ENCODE results near the gene ELF3. TPM values are rescaled to one million over a fixed set of nuclear protein-coding genes. Genes with fewer than 3 reads are reported as not detected.

The ELF3 gene
- total and polyA plus RNA-seq, 2 of the 13 experiments (the other 11 are each of a cell fraction or from before 2014, with no cell fraction given) = 11.5 to 55.1 TPM

DNA sequence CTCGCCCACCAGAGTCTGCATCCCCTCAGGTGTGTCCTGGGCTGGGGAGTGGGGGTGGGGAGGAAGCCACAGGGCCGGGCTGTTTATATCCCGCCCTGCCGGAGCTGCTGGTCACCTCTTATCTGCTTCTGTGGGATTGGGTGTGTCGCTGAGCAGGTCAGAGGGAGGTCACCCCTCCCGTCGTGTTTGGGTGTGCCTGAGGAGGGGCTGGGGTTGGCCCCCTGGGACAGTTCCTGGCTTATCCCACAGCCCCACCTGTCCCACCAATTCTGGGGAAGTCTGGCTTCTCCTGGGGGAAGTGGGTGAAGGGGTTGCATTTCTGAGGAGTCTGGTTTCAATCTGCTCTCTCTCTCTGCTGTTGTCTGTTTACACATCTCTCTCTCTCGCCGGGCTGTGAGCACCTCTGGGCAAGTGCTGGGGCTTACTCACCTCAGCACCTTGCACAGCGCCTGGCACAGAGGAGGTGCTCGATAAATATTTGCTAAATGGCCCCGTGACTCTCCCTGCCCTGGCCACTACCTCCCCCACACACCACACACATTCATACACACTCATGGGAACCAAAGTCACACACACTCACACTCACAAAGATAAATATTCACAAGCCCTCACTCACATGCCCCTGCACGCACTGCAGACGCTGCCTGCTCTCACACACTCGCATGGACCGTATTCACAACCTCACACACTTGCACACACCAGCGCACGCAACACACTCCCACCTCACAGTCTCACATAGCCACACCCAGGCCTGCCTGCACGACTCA is 8.3 kb downstream of the ELF3 start (continued):
- peak; percentile 34; the same call in 1 of the 2 replicates for TF ChIP-seq HOXA3 (CRISPR knock-in tag; IDR thresholded peaks at IDR 0.05)
- no peak for TF ChIP-seq MED8 (CRISPR knock-in tag; IDR thresholded peaks at IDR 0.05; ENCODE audit: insufficient replicate concordance)
- no peak for TF ChIP-seq MAFF (IDR thresholded peaks at IDR 0.05; ENCODE audit: low read depth, low read length)
- peak; percentile 89 for TF ChIP-seq TBX2 (CRISPR knock-in tag; IDR thresholded peaks at IDR 0.05; ENCODE audit: borderline replicate concordance)
- TF ChIP-seq EP300 (IDR thresholded peaks at IDR 0.05; ENCODE audit: low read depth in 2 of 2, low read length in 2 of 2) = peak in 1 of 2 experiments; percentile 59; a peak in 1 of 4 replicates
- peak; percentile 20; the same call in 1 of the 2 replicates for TF ChIP-seq EP300 (CRISPR knock-in tag; IDR thresholded peaks at IDR 0.05; ENCODE audit: borderline replicate concordance)
- no peak for TF ChIP-seq ZNF841 (CRISPR knock-in tag; IDR thresholded peaks at IDR 0.05; ENCODE audit: borderline replicate concordance)
- no peak; the same call in 1 of the 2 replicates for TF ChIP-seq ZNF724P (CRISPR knock-in tag; IDR thresholded peaks at IDR 0.05; ENCODE audit: borderline replicate concordance)
- no peak for TF ChIP-seq MIER2 (CRISPR knock-in tag; IDR thresholded peaks at IDR 0.05)
- peak; percentile 78 for TF ChIP-seq ARNTL (CRISPR knock-in tag; IDR thresholded peaks at IDR 0.05)
- no peak for TF ChIP-seq GLI4 (CRISPR knock-in tag; IDR thresholded peaks at IDR 0.05; ENCODE audit: borderline replicate concordance)
- TF ChIP-seq, protein P1, sequence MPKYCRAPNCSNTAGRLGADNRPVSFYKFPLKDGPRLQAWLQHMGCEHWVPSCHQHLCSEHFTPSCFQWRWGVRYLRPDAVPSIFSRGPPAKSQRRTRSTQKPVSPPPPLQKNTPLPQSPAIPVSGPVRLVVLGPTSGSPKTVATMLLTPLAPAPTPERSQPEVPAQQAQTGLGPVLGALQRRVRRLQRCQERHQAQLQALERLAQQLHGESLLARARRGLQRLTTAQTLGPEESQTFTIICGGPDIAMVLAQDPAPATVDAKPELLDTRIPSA (CRISPR knock-in tag; IDR thresholded peaks at IDR 0.05; ENCODE audit: borderline replicate concordance) = no peak
- TF ChIP-seq, protein P2, sequence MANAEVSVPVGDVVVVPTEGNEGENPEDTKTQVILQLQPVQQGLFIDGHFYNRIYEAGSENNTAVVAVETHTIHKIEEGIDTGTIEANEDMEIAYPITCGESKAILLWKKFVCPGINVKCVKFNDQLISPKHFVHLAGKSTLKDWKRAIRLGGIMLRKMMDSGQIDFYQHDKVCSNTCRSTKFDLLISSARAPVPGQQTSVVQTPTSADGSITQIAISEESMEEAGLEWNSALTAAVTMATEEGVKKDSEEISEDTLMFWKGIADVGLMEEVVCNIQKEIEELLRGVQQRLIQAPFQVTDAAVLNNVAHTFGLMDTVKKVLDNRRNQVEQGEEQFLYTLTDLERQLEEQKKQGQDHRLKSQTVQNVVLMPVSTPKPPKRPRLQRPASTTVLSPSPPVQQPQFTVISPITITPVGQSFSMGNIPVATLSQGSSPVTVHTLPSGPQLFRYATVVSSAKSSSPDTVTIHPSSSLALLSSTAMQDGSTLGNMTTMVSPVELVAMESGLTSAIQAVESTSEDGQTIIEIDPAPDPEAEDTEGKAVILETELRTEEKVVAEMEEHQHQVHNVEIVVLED (CRISPR knock-in tag; IDR thresholded peaks at IDR 0.05; ENCODE audit: borderline replicate concordance) = no peak
- TF ChIP-seq HOXA9 (CRISPR knock-in tag; IDR thresholded peaks at IDR 0.05; ENCODE audit: borderline replicate concordance) = no peak
- TF ChIP-seq MZF1 (CRISPR knock-in tag; IDR thresholded peaks at IDR 0.05; ENCODE audit: borderline replicate concordance) = no peak
- TF ChIP-seq ZNF264 (CRISPR knock-in tag; IDR thresholded peaks at IDR 0.05) = no peak
- TF ChIP-seq ZNF501 (CRISPR knock-in tag; IDR thresholded peaks at IDR 0.05) = no peak
- TF ChIP-seq ADNP (CRISPR knock-in tag; IDR thresholded peaks at IDR 0.05) = no peak
- no peak for TF ChIP-seq KLF13 (CRISPR knock-in tag; IDR thresholded peaks at IDR 0.05)
- TF ChIP-seq SAFB2 (CRISPR knock-in tag; IDR thresholded peaks at IDR 0.05; ENCODE audit: borderline replicate concordance, low read depth) = no peak; the same call in 1 of the 2 replicates
- peak; percentile 16 for TF ChIP-seq RBM39 (IDR thresholded peaks at IDR 0.05; ENCODE audit: low read depth, low read length, poor library complexity, severe bottlenecking)
- peak; percentile 41; the same call in 1 of the 2 replicates for TF ChIP-seq TGIF2 (CRISPR knock-in tag; IDR thresholded peaks at IDR 0.05)
- no peak for TF ChIP-seq ZNF530 (CRISPR knock-in tag; IDR thresholded peaks at IDR 0.05; ENCODE audit: low read depth)
- no peak for TF ChIP-seq ZNF17 (CRISPR knock-in tag; IDR thresholded peaks at IDR 0.05)
- no peak for TF ChIP-seq SIX1 (CRISPR knock-in tag; IDR thresholded peaks at IDR 0.05; ENCODE audit: borderline replicate concordance)
- no peak for TF ChIP-seq MBNL3 (CRISPR knock-in tag; conservative IDR thresholded peaks at IDR 0.05)
- TF ChIP-seq NFYC (CRISPR knock-in tag; IDR thresholded peaks at IDR 0.05) = no peak
- TF ChIP-seq SP1 (IDR thresholded peaks at IDR 0.05) = no peak
- TF ChIP-seq SP1 (CRISPR knock-in tag; IDR thresholded peaks at IDR 0.05) = no peak
- 0 out of 2 replicates have a peak, but pooled peaks have one; percentile 29 for TF ChIP-seq ZNF674 (CRISPR knock-in tag; IDR thresholded peaks at IDR 0.05; ENCODE audit: low read depth)
- peak; percentile 42 for TF ChIP-seq ISL2 (CRISPR knock-in tag; IDR thresholded peaks at IDR 0.05)
